ENCODE data around the gene ZNF579. TPM values are rescaled to one million over a fixed set of nuclear protein-coding genes. Genes with fewer than 3 reads are reported as not detected.

ZNF579 gene
- total and polyA plus RNA-seq, 2 of the 13 experiments (the other 11 are each of a cell fraction or from before 2014, with no cell fraction given): 2.1 to 2.9 TPM

GRCh38 chr19:55544776-55545439 lies 35.7 kb downstream of the ZNF579 start (continued):
- TF ChIP-seq TAF1 (CRISPR knock-in tag; IDR thresholded peaks at IDR 0.05): no peak
- TF ChIP-seq ZNF274 (CRISPR knock-in tag; IDR thresholded peaks at IDR 0.05): no peak
- TF ChIP-seq SMARCC2 (IDR thresholded peaks at IDR 0.05): no peak
- no peak for TF ChIP-seq ZNF678 (CRISPR knock-in tag; IDR thresholded peaks at IDR 0.05)
- TF ChIP-seq ZFP82 (CRISPR knock-in tag; IDR thresholded peaks at IDR 0.05; ENCODE audit: borderline replicate concordance): no peak
- TF ChIP-seq FOXC1 (CRISPR knock-in tag; IDR thresholded peaks at IDR 0.05; ENCODE audit: borderline replicate concordance): no peak
- TF ChIP-seq ZBTB20 (CRISPR knock-in tag; IDR thresholded peaks at IDR 0.05; ENCODE audit: borderline replicate concordance, low read depth): no peak
- TF ChIP-seq EP300 (IDR thresholded peaks at IDR 0.05; ENCODE audit: low read depth in 2 of 2, low read length in 2 of 2): 0 out of 4 replicates have a peak, but pooled peaks of 1 of the 2 experiments have one; percentile 37
- TF ChIP-seq EP300 (CRISPR knock-in tag; IDR thresholded peaks at IDR 0.05; ENCODE audit: borderline replicate concordance): 0 out of 2 replicates have a peak, but pooled peaks have one; percentile 43
- no peak for TF ChIP-seq HBP1 (CRISPR knock-in tag; IDR thresholded peaks at IDR 0.05; ENCODE audit: low read depth)
- TF ChIP-seq TOPORS (CRISPR knock-in tag; IDR thresholded peaks at IDR 0.05): no peak
- TF ChIP-seq TFAP4 (IDR thresholded peaks at IDR 0.05; ENCODE audit: borderline replicate concordance, low read depth): peak; percentile 78; the same call in 1 of the 2 replicates
- TF ChIP-seq ZNF34 (CRISPR knock-in tag; IDR thresholded peaks at IDR 0.05; ENCODE audit: borderline replicate concordance): no peak
- TF ChIP-seq ZNF337 (CRISPR knock-in tag; IDR thresholded peaks at IDR 0.05; ENCODE audit: borderline replicate concordance, low read depth): no peak
- TF ChIP-seq ZBTB3 (CRISPR knock-in tag; IDR thresholded peaks at IDR 0.05; ENCODE audit: borderline replicate concordance, low read depth): no peak
- TF ChIP-seq TAF15 (IDR thresholded peaks at IDR 0.05; ENCODE audit: low read depth, low read length, poor library complexity, severe bottlenecking): no peak
- no peak for TF ChIP-seq ZBTB49 (CRISPR knock-in tag; IDR thresholded peaks at IDR 0.05; ENCODE audit: borderline replicate concordance)
- no peak for TF ChIP-seq ZNF468 (CRISPR knock-in tag; IDR thresholded peaks at IDR 0.05)
- no peak for TF ChIP-seq MAX (IDR thresholded peaks at IDR 0.05)
- no peak for TF ChIP-seq ZBTB14 (CRISPR knock-in tag; IDR thresholded peaks at IDR 0.05)
- peak; percentile 72 for TF ChIP-seq SKI (IDR thresholded peaks at IDR 0.05; ENCODE audit: partially characterized antibody)
- TF ChIP-seq AGO1 (IDR thresholded peaks at IDR 0.05; ENCODE audit: low read depth, low read length, poor library complexity, severe bottlenecking): peak; percentile 52
